SK-N-SH (cell line): ENCODE data around the gene ERVW-1. TPM values are rescaled to one million over a fixed set of nuclear protein-coding genes. Genes with fewer than 3 reads are reported as not detected.

Experiments
- CTCF ChIA-PET: fragments of 300-600, 350-600 bp; formaldehyde crosslinking; extraction: SDS; loops from one replicate; lab custom pipeline; 2021; lab: Yijun Ruan, JAX
- POLR2A ChIA-PET: fragments of 350-600 bp; sonication (Branson Sonifier 250); formaldehyde crosslinking; extraction: SDS; loops from one replicate; lab custom pipeline; 2020; ENCODE audit warnings: antibody characterized with exemption, inconsistent platforms; lab: Yijun Ruan, JAX
- DNase-seq: peaks from one replicate; pipeline ENCODE4 v3.0.0; 2012
- H2AFZ ChIP-seq: fragments of 200-600 bp; sonication (generic); 2 replicates; pipeline ENCODE4 v1.8.1; 2016; ENCODE audit warnings: antibody characterized with exemption, mild to moderate bottlenecking, low read depth
- H3F3A ChIP-seq: fragments of 200-600 bp; sonication (generic); replicated peaks from 2 replicates; pipeline ENCODE3; 2016; ENCODE audit warnings: antibody characterized with exemption, mild to moderate bottlenecking; ENCODE audit not compliant: insufficient read depth
- H3K27ac ChIP-seq, 2 experiments: fragments of 200-500 bp in 1 of 2; fragments of 200-600 bp in 1 of 2; sonication (Bioruptor generic) in 1 of 2; sonication (generic), shearing (Covaris generic) in 1 of 2; 2 replicates each; pipeline versions ENCODE4 v1.5.1 to v1.6.1; 2014 to 2016; ENCODE audit warnings: low read depth in 2 of 2, inconsistent platforms in 1 of 2, low read length in 1 of 2, mild to moderate bottlenecking in 1 of 2, mixed read lengths in 1 of 2
- H3K27me3 ChIP-seq: fragments of 200-600 bp; sonication (generic), shearing (Covaris generic); 2 replicates; pipeline ENCODE4 v1.6.1; 2016; ENCODE audit warnings: mixed run types; ENCODE audit not compliant: insufficient read depth
- H3K36me3 ChIP-seq, 2 experiments: fragments of 200-500 bp in 1 of 2; fragments of 200-600 bp in 1 of 2; sonication (Bioruptor generic) in 1 of 2; sonication (generic) in 1 of 2; replicated peaks in 1 of 2; 2 replicates each; pipeline versions ENCODE3 to v1.5.1; 2014 to 2016; ENCODE audit warnings: low read length in 1 of 2, mild to moderate bottlenecking in 1 of 2; ENCODE audit not compliant: insufficient read depth in 2 of 2, control insufficient read depth in 1 of 2
- H3K4me1 ChIP-seq, 2 experiments: fragments of 200-500 bp in 1 of 2; fragments of 200-600 bp in 1 of 2; sonication (Bioruptor generic) in 1 of 2; sonication (generic), shearing (Covaris generic) in 1 of 2; 2 replicates each; pipeline versions ENCODE4 v1.5.1 to v1.6.1; 2014 to 2016; ENCODE audit warnings: low read depth in 1 of 2, low read length in 1 of 2, mixed run types in 1 of 2; ENCODE audit not compliant: insufficient read depth in 2 of 2, control insufficient read depth in 1 of 2
- H3K4me2 ChIP-seq: fragments of 200-600 bp; sonication (generic), shearing (Covaris generic); 2 replicates; pipeline ENCODE4 v1.6.1; 2017; ENCODE audit warnings: mixed run types
- H3K4me3 ChIP-seq, 2 experiments: fragments of 200-500 bp in 1 of 2; fragments of 200-600 bp in 1 of 2; sonication (Bioruptor generic) in 1 of 2; sonication (generic), shearing (Covaris generic) in 1 of 2; 2 replicates each; pipeline versions ENCODE4 v1.5.1 to v1.8.1; 2014 to 2016; ENCODE audit warnings: low read depth in 2 of 2, inconsistent platforms in 1 of 2, low read length in 1 of 2, mild to moderate bottlenecking in 1 of 2, mixed read lengths in 1 of 2, moderate library complexity in 1 of 2
- H3K79me2 ChIP-seq: fragments of 200-600 bp; sonication (generic); 2 replicates; pipeline ENCODE4 v1.8.1; 2017; ENCODE audit warnings: mild to moderate bottlenecking; ENCODE audit not compliant: insufficient read depth
- H3K9ac ChIP-seq: fragments of 200-600 bp; sonication (generic); 2 replicates; pipeline ENCODE4 v1.6.1; 2017; ENCODE audit warnings: mixed run types
- H3K9me2 ChIP-seq: fragments of 200-600 bp; sonication (generic); 2 replicates; pipeline ENCODE4 v1.6.1; 2017; ENCODE audit warnings: mixed run types
- H3K9me3 ChIP-seq: fragments of 200-600 bp; sonication (generic); 2 replicates; pipeline ENCODE4 v1.6.1; 2017; ENCODE audit warnings: mixed run types, mild to moderate bottlenecking, moderate library complexity
- H4K20me1 ChIP-seq: fragments of 200-600 bp; sonication (generic); 2 replicates; pipeline ENCODE4 v1.6.1; 2017; ENCODE audit warnings: mild to moderate bottlenecking, mixed run types; ENCODE audit not compliant: insufficient read depth
- ELF1 ChIP-seq: IDR thresholded peaks from 2 replicates; pipeline ENCODE4 v1.4.0; 2012
- EZH2phosphoT487 ChIP-seq: fragments of 200-600 bp; sonication (generic); IDR thresholded peaks from 2 replicates; pipeline ENCODE4 v1.6.1; 2017; ENCODE audit warnings: low read depth, mixed run types, mild to moderate bottlenecking, antibody characterized with exemption, moderate library complexity, borderline replicate concordance
- FOXJ3 ChIP-seq: sonication (generic); formaldehyde crosslinking; IDR thresholded peaks from 2 replicates; pipeline ENCODE4 v1.5.1; 2020; ENCODE audit warnings: mild to moderate bottlenecking, missing genetic modification reagents
- FOXM1 ChIP-seq: IDR thresholded peaks from 2 replicates; pipeline ENCODE4 v1.4.0; 2012; ENCODE audit warnings: low read depth, mild to moderate bottlenecking
- MXI1 ChIP-seq: IDR thresholded peaks from 2 replicates; pipeline ENCODE4 v1.6.1; 2012; ENCODE audit warnings: mild to moderate bottlenecking, low read depth, low read length, improper control_type of control experiment
- RXRA ChIP-seq: IDR thresholded peaks from 2 replicates; pipeline ENCODE4 v1.4.0; 2012; ENCODE audit warnings: low read depth, mild to moderate bottlenecking, borderline replicate concordance
- WGBS: methylation state at CpG from one replicate; pipeline ENCODE4 v1.1.6; 2017; ENCODE audit warnings: low lambda C conversion rate; 5-methylcytosine and 5-hydroxymethylcytosine counted together
- polyA plus RNA-seq, 3 experiments: library from polyadenylated mRNA; depleted of rRNA; stranded (reverse); fragments of >200 nt; gene quantifications; 2 replicates each; pipeline ENCODE4 v1.2.3, GENCODE V29; 2012
- TF ChIP-seq, protein P1 (sequence below): IDR thresholded peaks from 2 replicates; pipeline ENCODE4 v1.4.0; 2012; ENCODE audit warnings: low read depth

Gene ERVW-1
- polyA plus RNA-seq, 1 of the 3 experiments (the other 2 are of a cell fraction) = not detected

- Histone ChIP-seq H3K36me3 (peaks cover 74 to 75% of the 10 kb centered on the region in 2 experiments), H3K79me2 (no peaks in the 10 kb centered on the region), H4K20me1 (no peaks in the 10 kb centered on the region), H3K9me3 (no peaks in the 10 kb centered on the region), H2AFZ (no peak overlapping the region), H3K4me2 (no peak overlapping the region), H3K4me1 (no peaks in the 10 kb centered on the region), H3F3A (peaks cover 7% of the 10 kb centered on the region), H3K9me2 (no peaks in the 10 kb centered on the region), H3K9ac (no peak overlapping the region), H3K27ac (no peak overlapping the region), H3K27me3 (no peaks in the 10 kb centered on the region), H3K4me3 (no peak overlapping the region)
- ChIA-PET POLR2A (no interaction called here), CTCF (no interaction called here)
- no peak for TF ChIP-seq RXRA
- TF ChIP-seq FOXJ3 (CRISPR knock-in tag) = no peak
- TF ChIP-seq ELF1 = no peak
- no peak for DNase-seq
- WGBS = 94% methylated on average over 3 of the region's 3 CpGs
Observed at GRCh38 chr7:92504563-92504962, 26.8 kb upstream of the ERVW-1 start.

GRCh38 chr7:92503767-92504166 lies 26.0 kb upstream of the ERVW-1 start:
- DNase-seq = no peak
- H3K9ac ChIP-seq = no peak overlapping the region
- no peak for TF ChIP-seq MXI1
- no peak for TF ChIP-seq EZH2phosphoT487
- TF ChIP-seq FOXJ3 (CRISPR knock-in tag) = no peak
- TF ChIP-seq FOXM1 = no peak
- TF ChIP-seq, all 33 proteins: peak for 0
- no peak overlapping the region for H2AFZ ChIP-seq
- no peaks in the 10 kb centered on the region for H3K79me2 ChIP-seq
- H3K27me3 ChIP-seq = no peaks in the 10 kb centered on the region
- peaks cover 7% of the 10 kb centered on the region for H3F3A ChIP-seq
- H3K9me2 ChIP-seq = no peaks in the 10 kb centered on the region
- no peak overlapping the region for H3K4me3 ChIP-seq
- no peak overlapping the region for H3K4me2 ChIP-seq
- H3K27ac ChIP-seq = no peak overlapping the region
- POLR2A ChIA-PET = no interaction called here
- no peaks in the 10 kb centered on the region for H3K4me1 ChIP-seq
- H4K20me1 ChIP-seq = no peaks in the 10 kb centered on the region
- 93% methylated on average over 2 of the region's 2 CpGs for WGBS
- no peaks in the 10 kb centered on the region for H3K9me3 ChIP-seq
- peaks cover 74 to 77% of the 10 kb centered on the region in 2 experiments for H3K36me3 ChIP-seq
- CTCF ChIA-PET = no interaction called here

DNA sequence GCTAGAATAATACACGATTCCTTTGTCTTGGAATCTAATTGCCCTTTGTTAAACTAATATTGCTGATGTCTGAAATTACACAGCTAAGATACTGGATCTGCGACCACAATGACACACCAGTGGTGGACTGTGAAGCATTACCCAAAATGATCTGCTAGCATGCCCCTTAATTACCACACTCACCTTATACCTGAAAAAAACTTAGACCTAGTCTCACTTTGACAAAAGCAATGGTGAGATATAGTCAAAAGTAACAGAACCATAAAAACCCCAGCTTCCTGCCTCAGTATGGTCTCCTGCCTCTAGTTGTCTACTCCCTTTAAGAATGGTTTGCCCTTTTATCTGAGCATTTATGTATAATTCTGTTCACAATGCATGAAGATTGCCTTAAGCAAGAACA lies 20.8 kb upstream of the ERVW-1 start:
- CTCF ChIA-PET = interaction anchor here (1.0 to 1.3 kb wide), 2 partner anchors 13 to 37 kb away, joined by 3 to 5 read pairs; no protein-coding TSS in a partner anchor
- DNase-seq = no peak
- H3K4me2 ChIP-seq = no peak overlapping the region
- no peak overlapping the region for H3K4me3 ChIP-seq
- no peaks in the 10 kb centered on the region for H4K20me1 ChIP-seq
- H3F3A ChIP-seq = peaks cover 12% of the 10 kb centered on the region
- no peak overlapping the region for H3K9ac ChIP-seq
- no peak overlapping the region for H3K27ac ChIP-seq
- no peaks in the 10 kb centered on the region for H3K27me3 ChIP-seq
- H2AFZ ChIP-seq = no peak overlapping the region
- no peaks in the 10 kb centered on the region for H3K9me2 ChIP-seq
- H3K36me3 ChIP-seq = peaks cover 71 to 90% of the 10 kb centered on the region in 2 experiments
- H3K9me3 ChIP-seq = no peaks in the 10 kb centered on the region
- no peaks in the 10 kb centered on the region for H3K4me1 ChIP-seq
- TF ChIP-seq, protein P1, sequence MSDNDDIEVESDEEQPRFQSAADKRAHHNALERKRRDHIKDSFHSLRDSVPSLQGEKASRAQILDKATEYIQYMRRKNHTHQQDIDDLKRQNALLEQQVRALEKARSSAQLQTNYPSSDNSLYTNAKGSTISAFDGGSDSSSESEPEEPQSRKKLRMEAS = no peak
- POLR2A ChIA-PET = no interaction called here
- H3K79me2 ChIP-seq = no peaks in the 10 kb centered on the region
- 96% methylated on average over 2 of the region's 2 CpGs for WGBS
